Epithelial cell of esophagus (primary cell): ENCODE data around the gene CERKL.

Experiments used
- DNase-seq: peaks from one replicate; pipeline ENCODE4 v3.0.0; 2010; ENCODE audit warnings: low read depth
- H3K4me3 ChIP-seq: 2 replicates; pipeline ENCODE4 v1.5.1; 2011; ENCODE audit warnings: mild to moderate bottlenecking, low read length, control low read depth
- TF ChIP-seq, protein P1 (sequence below): IDR thresholded peaks from 2 replicates; pipeline ENCODE4 v1.5.1; 2011; ENCODE audit warnings: low read depth, mild to moderate bottlenecking, low read length, control low read depth, inconsistent platforms; ENCODE audit not compliant: insufficient read depth; ENCODE audit errors: missing control alignments

CERKL gene

DNA sequence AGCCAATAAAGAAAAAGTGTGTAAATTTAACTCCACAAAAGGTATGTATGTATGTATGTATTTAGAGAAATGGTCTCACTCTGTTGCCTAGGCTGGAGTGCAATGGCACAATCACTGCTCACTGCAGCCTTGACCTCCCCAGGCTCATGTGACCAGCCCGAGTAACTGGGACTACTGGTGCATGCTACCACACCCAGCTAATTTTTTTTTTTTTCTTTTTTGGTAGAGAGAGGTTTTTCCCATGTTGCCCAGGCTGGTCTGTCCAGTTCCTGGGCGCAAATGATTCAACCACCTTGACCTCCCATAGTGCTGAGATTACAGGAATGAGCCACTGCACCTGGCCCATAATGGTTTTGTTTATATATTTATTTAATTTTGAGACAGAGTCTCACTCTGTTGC is 67.1 kb downstream of the CERKL start:
- no peak overlapping the region for H3K4me3 ChIP-seq
- TF ChIP-seq, protein P1, sequence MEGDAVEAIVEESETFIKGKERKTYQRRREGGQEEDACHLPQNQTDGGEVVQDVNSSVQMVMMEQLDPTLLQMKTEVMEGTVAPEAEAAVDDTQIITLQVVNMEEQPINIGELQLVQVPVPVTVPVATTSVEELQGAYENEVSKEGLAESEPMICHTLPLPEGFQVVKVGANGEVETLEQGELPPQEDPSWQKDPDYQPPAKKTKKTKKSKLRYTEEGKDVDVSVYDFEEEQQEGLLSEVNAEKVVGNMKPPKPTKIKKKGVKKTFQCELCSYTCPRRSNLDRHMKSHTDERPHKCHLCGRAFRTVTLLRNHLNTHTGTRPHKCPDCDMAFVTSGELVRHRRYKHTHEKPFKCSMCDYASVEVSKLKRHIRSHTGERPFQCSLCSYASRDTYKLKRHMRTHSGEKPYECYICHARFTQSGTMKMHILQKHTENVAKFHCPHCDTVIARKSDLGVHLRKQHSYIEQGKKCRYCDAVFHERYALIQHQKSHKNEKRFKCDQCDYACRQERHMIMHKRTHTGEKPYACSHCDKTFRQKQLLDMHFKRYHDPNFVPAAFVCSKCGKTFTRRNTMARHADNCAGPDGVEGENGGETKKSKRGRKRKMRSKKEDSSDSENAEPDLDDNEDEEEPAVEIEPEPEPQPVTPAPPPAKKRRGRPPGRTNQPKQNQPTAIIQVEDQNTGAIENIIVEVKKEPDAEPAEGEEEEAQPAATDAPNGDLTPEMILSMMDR = no peak

DNA sequence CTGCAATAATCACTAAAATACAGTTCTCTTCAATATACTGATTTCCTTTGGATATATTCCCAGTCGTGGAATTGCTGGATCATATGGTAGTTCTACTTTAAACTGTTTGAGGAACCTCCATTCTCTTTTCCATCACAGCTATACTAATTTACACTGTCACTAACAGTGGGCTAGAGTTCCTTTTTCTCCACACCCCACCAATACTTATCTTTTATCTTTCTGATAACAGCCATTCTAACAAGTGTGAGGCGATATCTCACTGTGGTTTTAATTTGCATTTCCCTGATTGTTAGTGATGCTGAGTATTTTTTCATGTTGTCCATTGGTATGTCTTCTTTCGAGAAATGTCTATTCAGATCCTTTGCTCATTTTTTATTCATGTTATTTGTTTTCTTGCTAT is 68.4 kb downstream of the CERKL start:
- TF ChIP-seq, protein P1 = no peak

More for the DNA sequence above, 67.1 kb downstream of the CERKL start:
- DNase-seq = peak; percentile 8

GRCh38 chr2:181586569-181587081 is 70.3 kb downstream of the CERKL start:
- no peak overlapping the region for H3K4me3 ChIP-seq
- TF ChIP-seq, protein P1 = no peak
- DNase-seq = peak; percentile 59

More for the DNA sequence above, 68.4 kb downstream of the CERKL start:
- no peak overlapping the region for H3K4me3 ChIP-seq
- no peak for DNase-seq

- H3K4me3 ChIP-seq = no peak overlapping the region
- TF ChIP-seq, protein P1 = no peak
- DNase-seq = no peak
Measured at GRCh38 chr2:181585732-181586131, 71.2 kb downstream of the CERKL start.

GRCh38 chr2:181581534-181581933 is 75.4 kb downstream of the CERKL start:
- no peak overlapping the region for H3K4me3 ChIP-seq
- TF ChIP-seq, protein P1 = peak; percentile 45
- peak; percentile 13 for DNase-seq

- H3K4me3 ChIP-seq = no peak overlapping the region
- TF ChIP-seq, protein P1 = no peak
- DNase-seq = no peak
Measured at GRCh38 chr2:181578829-181579228, 78.1 kb downstream of the CERKL start.

DNA sequence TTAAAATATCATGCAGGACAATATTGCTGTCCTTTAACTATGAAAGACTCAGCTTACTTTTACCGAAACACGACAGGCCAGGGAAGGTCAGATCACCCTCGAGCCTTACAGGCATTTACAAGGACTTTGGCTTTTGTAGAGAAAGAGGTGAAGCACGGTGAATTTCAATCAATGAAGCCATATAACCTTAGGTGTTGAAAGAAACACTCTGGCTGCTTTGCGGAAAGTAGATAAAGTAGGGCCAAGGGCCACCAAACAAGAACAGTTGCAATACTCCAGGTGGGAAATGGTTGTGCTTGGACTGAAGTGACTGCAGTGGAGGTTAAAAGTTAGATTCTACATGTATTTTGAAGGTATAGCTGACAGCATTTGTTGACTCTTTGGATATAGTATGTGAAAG is 80.5 kb downstream of the CERKL start:
- TF ChIP-seq, protein P1 = no peak
- H3K4me3 ChIP-seq = no peak overlapping the region
- DNase-seq = no peak
